GM18873 (cell line): Measurements from ENCODE around the gene RAB11FIP5.
"Not testable (repeated sequence)": the region's sequence is repeated elsewhere in the genome, so short reads cannot be mapped to it uniquely, and the experiment has no call there.

Experiments
- ATAC-seq: cut with Tn5 transposase; IDR thresholded peaks from one replicate; pipeline ENCODE4 v1.9.1; 2021; ENCODE audit warnings: mild to moderate bottlenecking, moderate library complexity, moderate number of reproducible peaks; ENCODE audit not compliant: unreplicated experiment, low FRiP score

The RAB11FIP5 gene, protein sequence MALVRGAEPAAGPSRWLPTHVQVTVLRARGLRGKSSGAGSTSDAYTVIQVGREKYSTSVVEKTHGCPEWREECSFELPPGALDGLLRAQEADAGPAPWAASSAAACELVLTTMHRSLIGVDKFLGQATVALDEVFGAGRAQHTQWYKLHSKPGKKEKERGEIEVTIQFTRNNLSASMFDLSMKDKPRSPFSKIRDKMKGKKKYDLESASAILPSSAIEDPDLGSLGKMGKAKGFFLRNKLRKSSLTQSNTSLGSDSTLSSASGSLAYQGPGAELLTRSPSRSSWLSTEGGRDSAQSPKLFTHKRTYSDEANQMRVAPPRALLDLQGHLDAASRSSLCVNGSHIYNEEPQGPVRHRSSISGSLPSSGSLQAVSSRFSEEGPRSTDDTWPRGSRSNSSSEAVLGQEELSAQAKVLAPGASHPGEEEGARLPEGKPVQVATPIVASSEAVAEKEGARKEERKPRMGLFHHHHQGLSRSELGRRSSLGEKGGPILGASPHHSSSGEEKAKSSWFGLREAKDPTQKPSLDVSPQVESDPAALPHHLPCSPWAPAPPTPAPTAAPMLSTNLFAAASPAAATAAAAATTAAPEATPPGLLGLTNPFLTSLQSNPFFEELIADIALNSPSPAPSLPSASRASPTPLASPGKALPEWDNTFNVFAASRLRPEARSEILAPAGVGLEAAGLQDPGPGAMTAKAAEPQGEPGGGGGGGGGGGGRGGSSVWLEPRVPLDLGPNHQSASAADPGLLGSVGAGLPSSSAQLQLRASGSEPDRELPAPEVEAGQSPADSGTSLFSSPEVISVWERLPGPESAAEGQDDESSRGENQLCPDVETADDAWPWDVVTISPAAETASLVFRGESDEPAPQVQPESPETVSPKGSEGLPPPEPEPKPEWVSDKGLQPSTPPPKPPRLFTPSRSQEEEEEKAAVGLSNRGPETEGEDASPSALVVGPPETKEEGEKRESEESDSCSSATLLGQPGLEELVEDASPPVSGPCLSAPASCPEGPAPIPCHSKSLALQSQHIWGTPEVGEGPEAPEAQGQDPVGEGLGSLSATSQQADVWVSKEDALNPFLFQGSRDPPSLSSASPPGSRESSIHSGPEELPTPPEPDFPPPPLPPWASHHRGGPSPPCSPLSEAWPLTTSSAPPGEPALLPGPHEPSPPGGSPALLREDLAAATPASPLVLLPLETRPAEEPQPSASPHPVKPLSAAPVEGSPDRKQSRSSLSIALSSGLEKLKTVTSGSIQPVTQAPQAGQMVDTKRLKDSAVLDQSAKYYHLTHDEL (N-terminal part only)

GRCh38 chr2:73112913-73113854, at the start of gene RAB11FIP5:
Gene RAB11FIP5 (minus strand): TSS chr2:73112948. CDS start chr2:73112777, 171 bp downstream.
- no peak for ATAC-seq

GRCh38 chr2:73156539-73157124, 43.9 kb upstream of the RAB11FIP5 start:
- no peak for ATAC-seq

DNA sequence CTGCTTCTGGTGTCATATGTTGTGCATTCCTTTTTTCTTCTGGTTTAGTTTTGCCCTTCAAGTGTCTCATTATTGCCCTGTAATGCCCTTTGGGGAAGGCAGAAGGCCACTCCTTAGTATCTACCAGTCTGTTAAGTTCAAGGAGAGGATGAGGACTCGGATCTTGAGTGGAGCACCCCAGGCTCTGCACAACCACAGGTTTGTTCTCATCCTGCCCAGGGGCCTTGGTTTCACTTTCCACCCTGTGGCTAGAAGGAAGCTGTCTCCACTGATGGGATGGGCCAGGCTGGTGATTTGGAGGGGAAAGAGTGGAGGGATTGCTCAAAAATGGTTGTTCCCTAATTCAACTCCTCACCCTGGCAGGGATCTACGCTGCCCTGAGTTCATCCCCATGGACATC, 30.2 kb upstream of the RAB11FIP5 start:
- ATAC-seq: no peak

DNA sequence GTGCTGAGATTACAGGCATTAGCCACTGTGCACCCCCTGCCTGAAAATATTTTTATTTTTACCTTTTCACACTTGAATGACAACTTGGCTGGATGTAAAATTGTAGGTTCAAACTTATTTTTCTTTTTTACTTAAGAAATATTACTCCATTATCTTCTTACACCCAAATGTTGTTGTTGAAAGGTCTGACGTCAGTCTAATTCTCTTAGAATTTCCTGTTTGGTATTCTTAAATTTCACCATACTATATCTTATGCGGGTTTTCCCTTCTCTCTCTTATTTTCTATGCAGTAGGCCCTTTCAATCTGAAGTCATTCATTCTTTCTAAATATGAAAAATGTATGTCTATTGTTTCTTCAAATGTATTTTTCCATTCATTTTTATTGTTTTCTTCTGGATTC, 29.1 kb upstream of the RAB11FIP5 start:
- no peak for ATAC-seq

DNA sequence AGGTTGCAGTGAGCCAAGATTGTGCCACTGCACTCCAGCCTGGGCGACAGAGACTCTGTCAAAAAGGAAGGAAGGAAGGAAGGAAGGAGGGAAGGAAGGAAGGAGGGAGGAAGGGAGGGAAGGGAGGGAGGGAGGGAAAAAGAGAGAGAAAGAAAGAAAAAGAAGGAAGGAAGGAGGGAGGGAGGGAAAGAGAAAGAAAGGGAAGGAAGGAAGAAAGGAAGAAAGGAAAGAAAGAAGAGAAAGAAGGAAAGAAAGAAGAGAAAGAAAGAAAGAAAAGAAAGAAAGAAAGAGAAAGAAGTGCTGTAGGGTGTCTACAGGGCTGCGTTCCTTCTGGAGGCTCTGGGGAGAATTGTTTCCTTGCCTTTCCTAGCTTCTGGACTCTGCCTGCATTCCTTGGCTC, 22.5 kb upstream of the RAB11FIP5 start:
- no peak for ATAC-seq

DNA sequence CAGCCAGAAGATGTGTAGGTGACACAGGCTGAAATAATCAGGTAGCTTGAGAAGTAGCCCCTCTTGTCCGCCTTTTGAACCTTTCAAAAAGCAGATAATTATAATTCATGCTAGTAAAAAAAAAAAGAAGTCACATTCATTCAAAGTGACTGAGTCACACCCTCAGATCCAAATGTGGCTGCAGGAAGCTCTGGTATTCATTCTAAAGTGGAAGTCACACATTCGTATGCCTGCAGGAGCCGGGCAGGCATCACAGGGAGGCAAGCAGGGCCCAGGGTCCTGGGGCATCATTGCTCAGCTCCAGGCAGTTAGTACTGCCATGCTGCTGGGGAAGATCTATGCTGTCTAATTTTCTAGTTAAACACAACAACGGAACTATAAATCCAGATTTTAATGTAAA, 21.7 kb upstream of the RAB11FIP5 start:
- ATAC-seq: no peak

GRCh38 chr2:73133566-73134197, 20.9 kb upstream of the RAB11FIP5 start:
- ATAC-seq: no peak

GRCh38 chr2:73131807-73132206, 19.1 kb upstream of the RAB11FIP5 start:
- ATAC-seq: no peak

DNA sequence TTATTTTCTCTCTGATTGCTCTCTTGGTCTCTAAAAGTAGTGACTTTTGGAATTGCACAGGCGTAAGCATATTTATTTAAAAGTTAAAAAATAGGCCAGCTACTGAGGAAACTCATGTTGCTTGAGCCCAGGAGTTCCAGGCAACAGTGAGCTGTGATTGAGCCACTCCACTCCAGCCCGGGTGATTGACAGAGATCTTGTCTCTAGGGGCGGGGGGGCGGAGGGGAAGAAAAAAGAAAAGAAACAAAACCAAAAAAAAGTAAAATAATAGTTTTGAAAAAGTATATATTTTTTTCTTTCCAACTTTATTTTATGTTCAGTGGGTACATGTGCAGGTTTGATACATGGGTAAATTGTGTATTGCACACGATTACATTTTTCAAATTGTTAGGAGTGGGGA, 18.0 kb upstream of the RAB11FIP5 start:
- ATAC-seq: no peak

DNA sequence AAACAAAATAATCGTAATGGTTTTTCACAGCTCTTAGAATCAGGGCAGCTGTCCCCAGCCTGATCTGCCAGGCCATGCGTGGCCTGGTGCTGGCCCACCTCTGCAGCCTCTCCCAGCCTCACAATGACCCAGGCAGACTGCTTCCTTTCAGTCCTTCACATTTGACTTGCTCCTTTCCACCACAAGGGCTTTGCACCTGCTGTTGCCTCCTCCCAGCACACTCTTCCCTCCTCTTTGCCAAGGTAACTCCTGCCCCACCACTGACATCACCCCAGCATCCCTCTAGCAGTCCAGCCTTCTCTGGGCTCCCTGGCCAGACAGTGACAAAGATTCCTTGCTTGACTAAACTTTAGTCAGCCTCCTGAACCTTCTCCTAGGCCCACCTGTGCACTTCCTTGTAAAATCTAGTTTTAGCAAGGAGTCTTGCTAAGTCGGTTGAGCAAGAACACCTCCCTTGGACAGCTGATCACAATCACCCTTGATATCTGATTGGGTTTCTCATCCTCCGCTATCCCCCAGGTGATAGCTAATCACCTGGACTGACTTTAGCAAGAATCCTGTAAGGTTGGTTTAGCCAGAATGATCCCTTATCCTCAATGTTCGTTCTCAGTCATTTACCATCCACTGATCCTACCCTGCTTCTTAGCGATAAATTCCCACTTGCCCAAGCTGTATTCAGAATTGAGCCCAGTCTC, 16.2 kb upstream of the RAB11FIP5 start:
- no peak for ATAC-seq

DNA sequence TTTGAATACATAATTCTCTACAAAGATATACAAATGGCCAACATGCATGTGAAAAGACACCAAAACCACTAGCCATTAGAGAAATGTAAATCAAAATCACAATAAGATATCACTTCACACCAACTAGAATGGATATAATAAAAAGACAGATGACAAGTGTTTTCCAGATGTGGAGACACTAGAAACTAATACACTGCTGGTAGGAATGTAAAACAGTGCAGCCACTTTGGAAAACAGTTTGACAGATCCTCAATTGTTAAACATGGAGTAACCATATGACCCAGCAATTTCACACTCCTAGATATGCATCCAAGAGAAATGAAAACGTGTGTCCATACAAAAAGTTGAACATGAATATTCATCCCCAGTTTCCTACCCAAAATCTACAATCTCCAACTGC, 9.8 kb upstream of the RAB11FIP5 start:
- no peak for ATAC-seq

- not testable (repeated sequence) for ATAC-seq
Observed at GRCh38 chr2:73119611-73120239, 7.0 kb upstream of the RAB11FIP5 start.

DNA sequence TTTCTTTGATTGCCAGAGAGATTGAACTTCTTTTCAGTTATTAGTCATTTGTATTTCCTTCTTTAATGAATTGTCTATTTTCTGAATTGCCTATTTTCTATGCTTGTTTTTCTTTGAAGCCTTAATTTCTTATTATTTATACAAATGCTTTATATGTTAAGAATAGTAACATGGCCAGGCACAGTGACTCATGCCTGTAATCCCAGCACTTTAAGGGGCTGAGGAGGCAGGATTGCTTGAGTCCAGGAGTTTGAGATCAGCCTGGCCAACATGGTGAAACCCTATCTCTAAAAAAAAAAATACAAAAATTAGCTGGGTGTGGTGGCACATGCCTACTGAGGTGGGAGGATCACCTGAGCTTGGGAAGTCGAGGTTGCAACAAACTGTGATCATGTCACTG, 4.7 kb upstream of the RAB11FIP5 start:
- no peak for ATAC-seq

GRCh38 chr2:73116182-73116960, 3.6 kb upstream of the RAB11FIP5 start:
- no peak for ATAC-seq

- no peak for ATAC-seq
Observed at GRCh38 chr2:73114273-73114867, 1.6 kb upstream of the RAB11FIP5 start.

GRCh38 chr2:73112026-73112912, 479 bp downstream of the RAB11FIP5 start:
- ATAC-seq: no peak
